WTC11 (cell line): ENCODE results near the gene IGFBP4. TPM values are rescaled to one million over a fixed set of nuclear protein-coding genes. Genes with fewer than 3 reads are reported as not detected.

Experiments used
- ATAC-seq: fragments of 200-7000 bp; cut with Tn5 transposase; 2 replicates; pipeline ENCODE4 v1.10.0; 2021; ENCODE audit warnings: mild to moderate bottlenecking, moderate library complexity
- CTCF ChIA-PET: fragments of 300-600 bp; sonication (Branson Sonifier 250); formaldehyde crosslinking; loops from one replicate; lab custom pipeline; 2021; ENCODE audit warnings: antibody characterized with exemption; lab: Charles Lee
- POLR2A ChIA-PET: fragments of 350-600 bp; sonication (Branson Sonifier 250); formaldehyde crosslinking; loops from one replicate; lab custom pipeline; 2021; ENCODE audit warnings: antibody characterized with exemption; lab: Charles Lee
- DNase-seq: peaks from one replicate; pipeline ENCODE4 v3.0.0; 2021; ENCODE audit warnings: low spot score
- H3K27ac Mint-ChIP-seq: 2 replicates; pipeline ENCODE4 v1.8.0; 2021; ENCODE audit warnings: mixed read lengths
- H3K27me3 Mint-ChIP-seq: 2 replicates; pipeline ENCODE4 v1.8.0; 2021; ENCODE audit warnings: low read depth, mild to moderate bottlenecking, moderate library complexity, mixed read lengths
- H3K36me3 Mint-ChIP-seq: 2 replicates; pipeline ENCODE4 v1.8.0; 2021; ENCODE audit warnings: mixed read lengths
- H3K4me1 Mint-ChIP-seq: 2 replicates; pipeline ENCODE4 v1.8.0; 2022; ENCODE audit warnings: mixed read lengths
- H3K4me3 Mint-ChIP-seq: 2 replicates; pipeline ENCODE4 v1.8.0; 2021; ENCODE audit warnings: mild to moderate bottlenecking, moderate library complexity, mixed read lengths
- H3K9me3 Mint-ChIP-seq: 2 replicates; pipeline ENCODE4 v1.8.0; 2021; ENCODE audit warnings: mixed read lengths
- CREB1 ChIP-seq: sonication (generic); formaldehyde crosslinking; IDR thresholded peaks from 2 replicates; pipeline ENCODE4 v1.8.0; 2023; ENCODE audit warnings: mild to moderate bottlenecking, missing genetic modification reagents
- E2F4 ChIP-seq: sonication (generic); formaldehyde crosslinking; IDR thresholded peaks from 2 replicates; pipeline ENCODE4 v1.8.1; 2022; ENCODE audit warnings: low read depth, mild to moderate bottlenecking, moderate library complexity, missing genetic modification reagents, borderline replicate concordance
- ESRRA ChIP-seq: sonication (generic); formaldehyde crosslinking; IDR thresholded peaks from 2 replicates; pipeline ENCODE4 v1.8.1; 2022; ENCODE audit warnings: mild to moderate bottlenecking, missing genetic modification reagents, borderline replicate concordance
- ETV6 ChIP-seq: sonication (generic); formaldehyde crosslinking; IDR thresholded peaks from 2 replicates; pipeline ENCODE4 v1.8.1; 2022; ENCODE audit warnings: mild to moderate bottlenecking, missing genetic modification reagents
- FOXJ3 ChIP-seq: sonication (generic); formaldehyde crosslinking; IDR thresholded peaks from 2 replicates; pipeline ENCODE4 v1.9.0; 2021; ENCODE audit warnings: missing genetic modification reagents, mild to moderate bottlenecking, borderline replicate concordance
- FOXP4 ChIP-seq: sonication (generic); formaldehyde crosslinking; IDR thresholded peaks from 2 replicates; pipeline ENCODE4 v1.8.0; 2022; ENCODE audit warnings: mild to moderate bottlenecking, missing genetic modification reagents
- GTF2I ChIP-seq: fragments of 250-450 bp; sonication (Bioruptor Pico); conservative IDR thresholded peaks from 2 replicates; pipeline ENCODE4 v1.4.0; 2021; ENCODE audit warnings: mild to moderate bottlenecking
- IRF2 ChIP-seq: sonication (generic); formaldehyde crosslinking; IDR thresholded peaks from 2 replicates; pipeline ENCODE4 v1.8.0; 2022; ENCODE audit warnings: low read depth, missing genetic modification reagents, borderline replicate concordance
- MLX ChIP-seq: sonication (generic); formaldehyde crosslinking; IDR thresholded peaks from 2 replicates; pipeline ENCODE4 v1.8.1; 2023; ENCODE audit warnings: mild to moderate bottlenecking, missing genetic modification reagents, moderate library complexity
- NFATC4 ChIP-seq: fragments of 250-450 bp; sonication (Bioruptor Pico); IDR thresholded peaks from 2 replicates; pipeline ENCODE4 v1.9.0; 2021; ENCODE audit warnings: mild to moderate bottlenecking
- NR2C2 ChIP-seq: sonication (generic); formaldehyde crosslinking; IDR thresholded peaks from 2 replicates; pipeline ENCODE4 v1.8.0; 2022; ENCODE audit warnings: mild to moderate bottlenecking, missing genetic modification reagents
- PRDM15 ChIP-seq: sonication (generic); formaldehyde crosslinking; IDR thresholded peaks from 2 replicates; pipeline ENCODE4 v1.8.0; 2022; ENCODE audit warnings: missing genetic modification reagents
- PRRX2 ChIP-seq: fragments of 250-450 bp; sonication (Bioruptor Pico); IDR thresholded peaks from 2 replicates; pipeline ENCODE4 v1.8.0; 2021; ENCODE audit warnings: mild to moderate bottlenecking
- SMAD3 ChIP-seq: sonication (generic); formaldehyde crosslinking; IDR thresholded peaks from 2 replicates; pipeline ENCODE4 v1.8.0; 2022; ENCODE audit warnings: missing genetic modification reagents, mild to moderate bottlenecking, borderline replicate concordance
- TCF7 ChIP-seq: sonication (generic); formaldehyde crosslinking; IDR thresholded peaks from 2 replicates; pipeline ENCODE4 v1.8.0; 2022; ENCODE audit warnings: mild to moderate bottlenecking, low read depth, missing genetic modification reagents, moderate library complexity
- total RNA-seq: library from RNA; stranded (reverse); gene quantifications from 3 replicates; pipeline ENCODE4 v1.2.3, GENCODE V29; 2021
- TF ChIP-seq, protein P1 (sequence below): sonication (generic); formaldehyde crosslinking; IDR thresholded peaks from 2 replicates; pipeline ENCODE4 v1.8.0; 2022; ENCODE audit warnings: mild to moderate bottlenecking, missing genetic modification reagents
- TF ChIP-seq, protein P2 (sequence below): sonication (generic); formaldehyde crosslinking; IDR thresholded peaks from 2 replicates; pipeline ENCODE4 v1.8.1; 2023; ENCODE audit warnings: mild to moderate bottlenecking, missing genetic modification reagents, borderline replicate concordance
- TF ChIP-seq, protein P3 (sequence below): fragments of 250-450 bp; sonication (Bioruptor Pico); IDR thresholded peaks from 2 replicates; pipeline ENCODE4 v1.9.0; 2021; ENCODE audit warnings: mild to moderate bottlenecking
- TF ChIP-seq, protein P4 (sequence below): sonication (generic); formaldehyde crosslinking; IDR thresholded peaks from 2 replicates; pipeline ENCODE4 v1.8.0; 2023; ENCODE audit warnings: missing genetic modification reagents

IGFBP4 gene
- total RNA-seq, 1 experiment from 2014 or later = 172 TPM

GRCh38 chr17:40502716-40503115, 59.5 kb downstream of the IGFBP4 start:
- no peaks in the 10 kb centered on the region for H3K36me3 Mint-ChIP-seq
- no peaks in the 10 kb centered on the region; the same call in none of the 2 replicates for H3K27me3 Mint-ChIP-seq
- ATAC-seq (no peak), DNase-seq (no peak)
- H3K4me3 Mint-ChIP-seq = no peak overlapping the region
- H3K4me1 Mint-ChIP-seq = peaks cover 40% of the 10 kb centered on the region
- H3K9me3 Mint-ChIP-seq = peaks cover 7% of the 10 kb centered on the region
- ChIA-PET POLR2A (no interaction called here), CTCF (interaction anchor here (1.7 to 2.0 kb wide), 2 partner anchors 26 to 31 kb away, joined by 10 to 12 read pairs; no protein-coding TSS in a partner anchor)
- TF ChIP-seq MLX (CRISPR knock-in tag) (no peak), FOXP4 (CRISPR knock-in tag) (no peak), GTF2I (CRISPR knock-in tag) (no peak), TCF7 (no peak), ETV6 (CRISPR knock-in tag) (no peak), SMAD3 (CRISPR knock-in tag) (no peak), FOXJ3 (no peak)
- TF ChIP-seq, protein P1, sequence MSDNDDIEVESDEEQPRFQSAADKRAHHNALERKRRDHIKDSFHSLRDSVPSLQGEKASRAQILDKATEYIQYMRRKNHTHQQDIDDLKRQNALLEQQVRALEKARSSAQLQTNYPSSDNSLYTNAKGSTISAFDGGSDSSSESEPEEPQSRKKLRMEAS (CRISPR knock-in tag) = no peak
- TF ChIP-seq, protein P2, sequence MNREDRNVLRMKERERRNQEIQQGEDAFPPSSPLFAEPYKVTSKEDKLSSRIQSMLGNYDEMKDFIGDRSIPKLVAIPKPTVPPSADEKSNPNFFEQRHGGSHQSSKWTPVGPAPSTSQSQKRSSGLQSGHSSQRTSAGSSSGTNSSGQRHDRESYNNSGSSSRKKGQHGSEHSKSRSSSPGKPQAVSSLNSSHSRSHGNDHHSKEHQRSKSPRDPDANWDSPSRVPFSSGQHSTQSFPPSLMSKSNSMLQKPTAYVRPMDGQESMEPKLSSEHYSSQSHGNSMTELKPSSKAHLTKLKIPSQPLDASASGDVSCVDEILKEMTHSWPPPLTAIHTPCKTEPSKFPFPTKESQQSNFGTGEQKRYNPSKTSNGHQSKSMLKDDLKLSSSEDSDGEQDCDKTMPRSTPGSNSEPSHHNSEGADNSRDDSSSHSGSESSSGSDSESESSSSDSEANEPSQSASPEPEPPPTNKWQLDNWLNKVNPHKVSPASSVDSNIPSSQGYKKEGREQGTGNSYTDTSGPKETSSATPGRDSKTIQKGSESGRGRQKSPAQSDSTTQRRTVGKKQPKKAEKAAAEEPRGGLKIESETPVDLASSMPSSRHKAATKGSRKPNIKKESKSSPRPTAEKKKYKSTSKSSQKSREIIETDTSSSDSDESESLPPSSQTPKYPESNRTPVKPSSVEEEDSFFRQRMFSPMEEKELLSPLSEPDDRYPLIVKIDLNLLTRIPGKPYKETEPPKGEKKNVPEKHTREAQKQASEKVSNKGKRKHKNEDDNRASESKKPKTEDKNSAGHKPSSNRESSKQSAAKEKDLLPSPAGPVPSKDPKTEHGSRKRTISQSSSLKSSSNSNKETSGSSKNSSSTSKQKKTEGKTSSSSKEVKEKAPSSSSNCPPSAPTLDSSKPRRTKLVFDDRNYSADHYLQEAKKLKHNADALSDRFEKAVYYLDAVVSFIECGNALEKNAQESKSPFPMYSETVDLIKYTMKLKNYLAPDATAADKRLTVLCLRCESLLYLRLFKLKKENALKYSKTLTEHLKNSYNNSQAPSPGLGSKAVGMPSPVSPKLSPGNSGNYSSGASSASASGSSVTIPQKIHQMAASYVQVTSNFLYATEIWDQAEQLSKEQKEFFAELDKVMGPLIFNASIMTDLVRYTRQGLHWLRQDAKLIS (CRISPR knock-in tag) = no peak
- peak overlapping the region; percentile 59; the same call in 1 of the 2 replicates for H3K27ac Mint-ChIP-seq

- no peak overlapping the region for H3K4me3 Mint-ChIP-seq
- H3K27me3 Mint-ChIP-seq = no peaks in the 10 kb centered on the region; the same call in none of the 2 replicates
- H3K27ac Mint-ChIP-seq = no peak overlapping the region
- no peaks in the 10 kb centered on the region for H3K36me3 Mint-ChIP-seq
- DNase-seq (no peak), ATAC-seq (no peak)
- H3K4me1 Mint-ChIP-seq = peaks cover 36% of the 10 kb centered on the region
- ChIA-PET CTCF (no interaction called here), POLR2A (no interaction called here)
- H3K9me3 Mint-ChIP-seq = peaks cover 7% of the 10 kb centered on the region
- TF ChIP-seq NFATC4 (CRISPR knock-in tag) (no peak), E2F4 (no peak), CREB1 (CRISPR knock-in tag) (no peak), NR2C2 (CRISPR knock-in tag) (no peak), SMAD3 (CRISPR knock-in tag) (no peak), IRF2 (CRISPR knock-in tag) (no peak), PRRX2 (CRISPR knock-in tag) (no peak), ESRRA (CRISPR knock-in tag) (no peak), PRDM15 (no peak)
- TF ChIP-seq, protein P3, sequence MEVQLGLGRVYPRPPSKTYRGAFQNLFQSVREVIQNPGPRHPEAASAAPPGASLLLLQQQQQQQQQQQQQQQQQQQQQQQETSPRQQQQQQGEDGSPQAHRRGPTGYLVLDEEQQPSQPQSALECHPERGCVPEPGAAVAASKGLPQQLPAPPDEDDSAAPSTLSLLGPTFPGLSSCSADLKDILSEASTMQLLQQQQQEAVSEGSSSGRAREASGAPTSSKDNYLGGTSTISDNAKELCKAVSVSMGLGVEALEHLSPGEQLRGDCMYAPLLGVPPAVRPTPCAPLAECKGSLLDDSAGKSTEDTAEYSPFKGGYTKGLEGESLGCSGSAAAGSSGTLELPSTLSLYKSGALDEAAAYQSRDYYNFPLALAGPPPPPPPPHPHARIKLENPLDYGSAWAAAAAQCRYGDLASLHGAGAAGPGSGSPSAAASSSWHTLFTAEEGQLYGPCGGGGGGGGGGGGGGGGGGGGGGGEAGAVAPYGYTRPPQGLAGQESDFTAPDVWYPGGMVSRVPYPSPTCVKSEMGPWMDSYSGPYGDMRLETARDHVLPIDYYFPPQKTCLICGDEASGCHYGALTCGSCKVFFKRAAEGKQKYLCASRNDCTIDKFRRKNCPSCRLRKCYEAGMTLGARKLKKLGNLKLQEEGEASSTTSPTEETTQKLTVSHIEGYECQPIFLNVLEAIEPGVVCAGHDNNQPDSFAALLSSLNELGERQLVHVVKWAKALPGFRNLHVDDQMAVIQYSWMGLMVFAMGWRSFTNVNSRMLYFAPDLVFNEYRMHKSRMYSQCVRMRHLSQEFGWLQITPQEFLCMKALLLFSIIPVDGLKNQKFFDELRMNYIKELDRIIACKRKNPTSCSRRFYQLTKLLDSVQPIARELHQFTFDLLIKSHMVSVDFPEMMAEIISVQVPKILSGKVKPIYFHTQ (CRISPR knock-in tag) = no peak
- TF ChIP-seq, protein P4, sequence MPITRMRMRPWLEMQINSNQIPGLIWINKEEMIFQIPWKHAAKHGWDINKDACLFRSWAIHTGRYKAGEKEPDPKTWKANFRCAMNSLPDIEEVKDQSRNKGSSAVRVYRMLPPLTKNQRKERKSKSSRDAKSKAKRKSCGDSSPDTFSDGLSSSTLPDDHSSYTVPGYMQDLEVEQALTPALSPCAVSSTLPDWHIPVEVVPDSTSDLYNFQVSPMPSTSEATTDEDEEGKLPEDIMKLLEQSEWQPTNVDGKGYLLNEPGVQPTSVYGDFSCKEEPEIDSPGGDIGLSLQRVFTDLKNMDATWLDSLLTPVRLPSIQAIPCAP = no peak
Measured at GRCh38 chr17:40503154-40503553, 59.9 kb downstream of the IGFBP4 start.
